Neuronal stem cell (in vitro differentiated cells): Measurements from ENCODE around the gene NR5A2. TPM values are rescaled to one million over a fixed set of nuclear protein-coding genes. Genes with fewer than 3 reads are reported as not detected.

Source experiments
- DNase-seq: peaks from one replicate; pipeline ENCODE4 v3.0.0-alpha.2; 2013; ENCODE audit warnings: low spot score
- H2AFZ ChIP-seq: one replicate; pipeline ENCODE4 v1.6.1; 2013; ENCODE audit warnings: mild to moderate bottlenecking, low read length, inconsistent platforms
- H2AK5ac ChIP-seq: 2 replicates; pipeline ENCODE4 v1.6.1; 2013; ENCODE audit warnings: low read depth, mild to moderate bottlenecking, inconsistent platforms, low read length, moderate library complexity, mixed read lengths
- H2BK120ac ChIP-seq: 2 replicates; pipeline ENCODE4 v1.6.1; 2013; ENCODE audit warnings: low read depth, mild to moderate bottlenecking, inconsistent platforms, low read length, moderate library complexity, mixed read lengths
- H2BK12ac ChIP-seq: one replicate; pipeline ENCODE4 v1.6.1; 2013; ENCODE audit warnings: low read length, inconsistent platforms
- H2BK15ac ChIP-seq: 2 replicates; pipeline ENCODE4 v1.6.1; 2013; ENCODE audit warnings: mild to moderate bottlenecking, low read length, inconsistent platforms, mixed read lengths
- H2BK5ac ChIP-seq: one replicate; pipeline ENCODE4 v1.6.1; 2013; ENCODE audit warnings: inconsistent platforms, mild to moderate bottlenecking, low read length, moderate library complexity
- H3K14ac ChIP-seq: one replicate; pipeline ENCODE4 v1.6.1; 2013; ENCODE audit warnings: low read length, inconsistent platforms
- H3K18ac ChIP-seq: 2 replicates; pipeline ENCODE4 v1.6.1; 2013; ENCODE audit warnings: low read length, inconsistent platforms
- H3K23ac ChIP-seq: 2 replicates; pipeline ENCODE4 v1.6.1; 2013; ENCODE audit warnings: low read depth, mild to moderate bottlenecking, mixed read lengths, low read length, inconsistent platforms; ENCODE audit not compliant: poor library complexity
- H3K27ac ChIP-seq: replicated peaks from 3 replicates; pipeline ENCODE4 v1.5.1; 2013; ENCODE audit warnings: low read length, inconsistent platforms
- H3K27me3 ChIP-seq, 3 experiments: 2 replicates each; pipeline ENCODE4 v1.6.1; 2013; ENCODE audit warnings: low read length in 3 of 3, mild to moderate bottlenecking in 2 of 3, inconsistent platforms in 1 of 3, low read depth in 1 of 3, mixed read lengths in 1 of 3, moderate library complexity in 1 of 3; ENCODE audit not compliant: control insufficient read depth in 3 of 3, insufficient read depth in 3 of 3
- H3K36me3 ChIP-seq, 2 donors: replicated peaks in 1 of 2; 2 replicates each; pipeline ENCODE4 v1.6.1; 2013; ENCODE audit warnings: low read length in 2 of 2; ENCODE audit not compliant: control insufficient read depth in 2 of 2, insufficient read depth in 2 of 2
- H3K4ac ChIP-seq: 2 replicates; pipeline ENCODE4 v1.6.1; 2013; ENCODE audit warnings: inconsistent platforms, mild to moderate bottlenecking, low read length, moderate library complexity
- H3K4me1 ChIP-seq, 2 donors: 1 replicate in 1 of 2; 2 replicates in 1 of 2; pipeline ENCODE4 v1.6.1; 2013; ENCODE audit warnings: low read length in 2 of 2, low read depth in 1 of 2; ENCODE audit not compliant: control insufficient read depth in 2 of 2, insufficient read depth in 1 of 2
- H3K4me2 ChIP-seq: one replicate; pipeline ENCODE4 v1.6.1; 2013; ENCODE audit warnings: mild to moderate bottlenecking, low read length, inconsistent platforms; ENCODE audit not compliant: insufficient read depth, poor library complexity, severe bottlenecking
- H3K4me3 ChIP-seq, 2 donors: 2 replicates each; pipeline ENCODE4 v1.5.1; 2013; ENCODE audit warnings: low read length in 2 of 2, mild to moderate bottlenecking in 2 of 2, inconsistent platforms in 1 of 2, moderate library complexity in 1 of 2
- H3K79me1 ChIP-seq: one replicate; pipeline ENCODE4 v1.6.1; 2013; ENCODE audit warnings: low read depth, mild to moderate bottlenecking, inconsistent platforms, low read length, moderate library complexity
- H3K9ac ChIP-seq: one replicate; pipeline ENCODE4 v1.6.1; 2013; ENCODE audit warnings: mild to moderate bottlenecking, low read depth, low read length, inconsistent platforms; ENCODE audit not compliant: poor library complexity
- H3K9me3 ChIP-seq, 2 donors: replicated peaks in 1 of 2; 2 replicates each; pipeline versions ENCODE3 to v1.6.1; 2013; ENCODE audit warnings: low read length in 2 of 2, mild to moderate bottlenecking in 2 of 2, inconsistent platforms in 1 of 2, low read depth in 1 of 2, mixed read lengths in 1 of 2, moderate library complexity in 1 of 2; ENCODE audit not compliant: control insufficient read depth in 2 of 2, insufficient read depth in 1 of 2
- H4K8ac ChIP-seq: one replicate; pipeline ENCODE4 v1.6.1; 2013; ENCODE audit warnings: low read depth, mild to moderate bottlenecking, inconsistent platforms, low read length, moderate library complexity
- H4K91ac ChIP-seq: one replicate; pipeline ENCODE4 v1.6.1; 2013; ENCODE audit warnings: low read length, low read depth, mild to moderate bottlenecking, inconsistent platforms; ENCODE audit not compliant: poor library complexity
- WGBS, 2 donors: extraction: QIAGEN DNeasy Blood & Tissue Kit; methylation state at CpG; one replicate each; pipeline ENCODE4 v1.1.7; 2013; ENCODE audit warnings: missing lambda C conversion rate in 2 of 2, mixed read lengths in 1 of 2; ENCODE audit not compliant: insufficient read length in 2 of 2, insufficient replicate concordance in 1 of 2; ENCODE audit errors: extremely low coverage in 2 of 2; 5-methylcytosine and 5-hydroxymethylcytosine counted together
- small RNA-seq: library from polyadenylated mRNA; stranded (forward); fragments of <200 nt; extraction: miRNeasy Mini kit (QIAGEN cat#:217004); gene quantifications from one replicate; pipeline ENCODE3, GENCODE V24; 2013; ENCODE audit not compliant: insufficient read depth

NR5A2 gene

GRCh38 chr1:200226969-200227303 is 199.4 kb downstream of the NR5A2 start:
- no peak overlapping the region for H4K8ac ChIP-seq
- H4K91ac ChIP-seq: no peak overlapping the region
- no CpG with 5 or more reads among the region's 1 CpG for WGBS, 2 donors
- no peak for DNase-seq
- H2AFZ ChIP-seq: peak overlapping the region; percentile 73
- no peak overlapping the region for H3K4me3 ChIP-seq
- H3K79me1 ChIP-seq: no peaks in the 10 kb centered on the region
- H3K27me3 ChIP-seq: no peaks in the 10 kb centered on the region
- H3K9ac ChIP-seq: no peak overlapping the region
- no peaks in the 10 kb centered on the region for H3K9me3 ChIP-seq
- peaks cover 2 to 35% of the 10 kb centered on the region in 2 donors for H3K4me1 ChIP-seq
- H2BK15ac ChIP-seq: no peak overlapping the region
- no peak overlapping the region for H3K4me2 ChIP-seq
- no peak overlapping the region for H3K14ac ChIP-seq
- no peak overlapping the region for H3K23ac ChIP-seq
- H3K4ac ChIP-seq: no peak overlapping the region
- no peak overlapping the region for H2BK120ac ChIP-seq
- no peak overlapping the region for H2BK5ac ChIP-seq
- H2AK5ac ChIP-seq: no peak overlapping the region
- no peak overlapping the region for H2BK12ac ChIP-seq
- H3K18ac ChIP-seq: no peak overlapping the region
- H3K36me3 ChIP-seq: no peaks in the 10 kb centered on the region
- H3K27ac ChIP-seq: no peak overlapping the region

Small RNA genes lying within 50 kb of the gene (small RNA-seq; reads per million reads assigned to genes)
- gene RNU6-570P (not detected), gene RNU6-609P (not detected), gene RNU6-716P (not detected)
